ENCODE results near the gene PDZRN3. TPM values are rescaled to one million over a fixed set of nuclear protein-coding genes. Genes with fewer than 3 reads are reported as not detected.

The PDZRN3 gene
- total RNA-seq, 2 experiments from 2014 or later, result not detected

- DNase-seq, result no peak
- H3K27me3 Mint-ChIP-seq, result no peaks in the 10 kb centered on the region
- H3K4me1 Mint-ChIP-seq, result no peaks in the 10 kb centered on the region
- H3K27ac Mint-ChIP-seq, result no peak overlapping the region
- H3K9me3 Mint-ChIP-seq, result no peaks in the 10 kb centered on the region
- H3K36me3 Mint-ChIP-seq (ENCODE audit: low read depth), result no peaks in the 10 kb centered on the region
- H3K4me3 Mint-ChIP-seq, result no peak overlapping the region
- CTCF ChIA-PET, result no interaction called here
- POLR2A ChIA-PET, result no interaction called here
Observed at GRCh38 chr3:73448761-73449301, 175.9 kb downstream of the PDZRN3 start.

GRCh38 chr3:73448041-73448440, 176.7 kb downstream of the PDZRN3 start:
- no peak for DNase-seq
- no peaks in the 10 kb centered on the region for H3K27me3 Mint-ChIP-seq
- H3K4me3 Mint-ChIP-seq, result no peak overlapping the region
- H3K9me3 Mint-ChIP-seq, result no peaks in the 10 kb centered on the region
- H3K36me3 Mint-ChIP-seq (ENCODE audit: low read depth), result no peaks in the 10 kb centered on the region
- no peak overlapping the region for H3K27ac Mint-ChIP-seq
- POLR2A ChIA-PET, result no interaction called here
- H3K4me1 Mint-ChIP-seq, result no peaks in the 10 kb centered on the region
- CTCF ChIA-PET, result no interaction called here

- Mint-ChIP-seq H3K27ac (no peak overlapping the region), H3K9me3 (no peaks in the 10 kb centered on the region), H3K36me3 (ENCODE audit: low read depth) (no peaks in the 10 kb centered on the region), H3K4me3 (no peak overlapping the region), H3K27me3 (no peaks in the 10 kb centered on the region), H3K4me1 (no peaks in the 10 kb centered on the region)
- CTCF ChIA-PET, result no interaction called here
- no peak for DNase-seq
- POLR2A ChIA-PET, result no interaction called here
Observed at GRCh38 chr3:73447111-73447510, 177.6 kb downstream of the PDZRN3 start.

- Mint-ChIP-seq H3K4me1 (no peaks in the 10 kb centered on the region), H3K9me3 (no peaks in the 10 kb centered on the region), H3K27me3 (no peaks in the 10 kb centered on the region), H3K27ac (no peak overlapping the region), H3K36me3 (ENCODE audit: low read depth) (no peaks in the 10 kb centered on the region), H3K4me3 (no peak overlapping the region)
- DNase-seq, result no peak
- CTCF ChIA-PET, result no interaction called here
- POLR2A ChIA-PET, result no interaction called here
Observed at GRCh38 chr3:73446467-73447110, 178.2 kb downstream of the PDZRN3 start.

- H3K27me3 Mint-ChIP-seq, result no peaks in the 10 kb centered on the region
- no peak overlapping the region for H3K27ac Mint-ChIP-seq
- no peaks in the 10 kb centered on the region for H3K36me3 Mint-ChIP-seq (ENCODE audit: low read depth)
- H3K4me3 Mint-ChIP-seq, result no peak overlapping the region
- CTCF ChIA-PET, result no interaction called here
- H3K4me1 Mint-ChIP-seq, result no peaks in the 10 kb centered on the region
- no peaks in the 10 kb centered on the region for H3K9me3 Mint-ChIP-seq
- DNase-seq, result no peak
- POLR2A ChIA-PET, result no interaction called here
Observed at GRCh38 chr3:73442886-73443285, 181.9 kb downstream of the PDZRN3 start.

GRCh38 chr3:73442152-73442551, 182.6 kb downstream of the PDZRN3 start:
- Mint-ChIP-seq H3K4me1 (no peaks in the 10 kb centered on the region), H3K27me3 (no peaks in the 10 kb centered on the region), H3K36me3 (ENCODE audit: low read depth) (no peaks in the 10 kb centered on the region), H3K27ac (no peak overlapping the region), H3K9me3 (no peaks in the 10 kb centered on the region), H3K4me3 (no peak overlapping the region)
- DNase-seq, result no peak
- CTCF ChIA-PET, result no interaction called here
- POLR2A ChIA-PET, result no interaction called here

GRCh38 chr3:73437828-73438227, 186.9 kb downstream of the PDZRN3 start:
- no peak for DNase-seq
- POLR2A ChIA-PET, result no interaction called here
- Mint-ChIP-seq H3K9me3 (no peaks in the 10 kb centered on the region), H3K36me3 (ENCODE audit: low read depth) (no peaks in the 10 kb centered on the region), H3K4me3 (no peak overlapping the region), H3K27me3 (peaks cover 3% of the 10 kb centered on the region), H3K4me1 (no peaks in the 10 kb centered on the region), H3K27ac (no peak overlapping the region)
- CTCF ChIA-PET, result no interaction called here

GRCh38 chr3:73435055-73435454, 189.7 kb downstream of the PDZRN3 start:
- no peak for DNase-seq
- ChIA-PET POLR2A (no interaction called here), CTCF (no interaction called here)
- Mint-ChIP-seq H3K36me3 (ENCODE audit: low read depth) (no peaks in the 10 kb centered on the region), H3K9me3 (no peaks in the 10 kb centered on the region), H3K4me3 (no peak overlapping the region), H3K27me3 (peaks cover 3% of the 10 kb centered on the region), H3K4me1 (no peaks in the 10 kb centered on the region), H3K27ac (no peak overlapping the region)

GRCh38 chr3:73433687-73434086, 191.1 kb downstream of the PDZRN3 start:
- ChIA-PET CTCF (no interaction called here), POLR2A (no interaction called here)
- peaks cover 3% of the 10 kb centered on the region for H3K27me3 Mint-ChIP-seq
- H3K36me3 Mint-ChIP-seq (ENCODE audit: low read depth), result no peaks in the 10 kb centered on the region
- no peak for DNase-seq
- no peak overlapping the region for H3K27ac Mint-ChIP-seq
- no peaks in the 10 kb centered on the region for H3K4me1 Mint-ChIP-seq
- no peak overlapping the region for H3K4me3 Mint-ChIP-seq
- H3K9me3 Mint-ChIP-seq, result no peaks in the 10 kb centered on the region

GRCh38 chr3:73433079-73433478, 191.7 kb downstream of the PDZRN3 start:
- peaks cover 3% of the 10 kb centered on the region for H3K27me3 Mint-ChIP-seq
- H3K4me1 Mint-ChIP-seq, result no peaks in the 10 kb centered on the region
- DNase-seq, result no peak
- H3K27ac Mint-ChIP-seq, result no peak overlapping the region
- ChIA-PET CTCF (interaction anchor here (1.6 kb wide), 1 partner anchor 332 kb away, joined by 3 read pairs; no protein-coding TSS in a partner anchor), POLR2A (no interaction called here)
- no peaks in the 10 kb centered on the region for H3K36me3 Mint-ChIP-seq (ENCODE audit: low read depth)
- H3K4me3 Mint-ChIP-seq, result no peak overlapping the region
- no peaks in the 10 kb centered on the region for H3K9me3 Mint-ChIP-seq

GRCh38 chr3:73432706-73433032, 192.1 kb downstream of the PDZRN3 start:
- CTCF ChIA-PET, result interaction anchor here (1.6 kb wide), 1 partner anchor 331 kb away, joined by 3 read pairs; no protein-coding TSS in a partner anchor
- Mint-ChIP-seq H3K27ac (no peak overlapping the region), H3K27me3 (peaks cover 3% of the 10 kb centered on the region), H3K4me1 (no peaks in the 10 kb centered on the region), H3K9me3 (no peaks in the 10 kb centered on the region), H3K36me3 (ENCODE audit: low read depth) (no peaks in the 10 kb centered on the region), H3K4me3 (no peak overlapping the region)
- POLR2A ChIA-PET, result no interaction called here
- DNase-seq, result no peak

GRCh38 chr3:73432023-73432705, 192.6 kb downstream of the PDZRN3 start:
- Mint-ChIP-seq H3K36me3 (ENCODE audit: low read depth) (no peaks in the 10 kb centered on the region), H3K4me3 (no peak overlapping the region), H3K27ac (no peak overlapping the region), H3K9me3 (no peaks in the 10 kb centered on the region), H3K4me1 (no peaks in the 10 kb centered on the region), H3K27me3 (peaks cover 3% of the 10 kb centered on the region)
- DNase-seq, result no peak
- ChIA-PET POLR2A (no interaction called here), CTCF (interaction anchor here (1.6 kb wide), 1 partner anchor 331 kb away, joined by 3 read pairs; no protein-coding TSS in a partner anchor)

- Mint-ChIP-seq H3K4me3 (no peak overlapping the region), H3K27me3 (peaks cover 3% of the 10 kb centered on the region), H3K4me1 (no peaks in the 10 kb centered on the region), H3K27ac (no peak overlapping the region), H3K36me3 (ENCODE audit: low read depth) (no peaks in the 10 kb centered on the region), H3K9me3 (no peaks in the 10 kb centered on the region)
- POLR2A ChIA-PET, result no interaction called here
- no peak for DNase-seq
- CTCF ChIA-PET, result interaction anchor here (1.6 kb wide), 1 partner anchor 330 kb away, joined by 3 read pairs; no protein-coding TSS in a partner anchor
Observed at GRCh38 chr3:73431183-73431900, 193.4 kb downstream of the PDZRN3 start.

All from activated CD4-positive, alpha-beta memory T cell treated with anti-CD3 and anti-CD28 coated beads, Interleukin-2, amount 10 ng/mL, durations not matched to agents 7 days and 5 days (primary cell).